H9 (cell line): ENCODE data around the gene LAMC3. TPM values are rescaled to one million over a fixed set of nuclear protein-coding genes. Genes with fewer than 3 reads are reported as not detected.

Experiments
- DNase-seq: peaks from one replicate; pipeline ENCODE4 v3.0.0-alpha.2; 2017
- H2AFZ ChIP-seq: one replicate; pipeline ENCODE4 v1.6.1; 2013; ENCODE audit warnings: mild to moderate bottlenecking, low read length, control low read depth, moderate library complexity
- H2AK5ac ChIP-seq: 2 replicates; pipeline ENCODE4 v1.6.1; 2013; ENCODE audit warnings: low read length, control low read depth, mixed read lengths; ENCODE audit not compliant: insufficient read length
- H2BK120ac ChIP-seq: one replicate; pipeline ENCODE4 v1.6.1; 2013; ENCODE audit warnings: low read depth, mild to moderate bottlenecking, low read length, control low read depth, inconsistent platforms; ENCODE audit not compliant: poor library complexity, severe bottlenecking
- H2BK12ac ChIP-seq: 2 replicates; pipeline ENCODE4 v1.6.1; 2013; ENCODE audit warnings: low read length, control low read depth, mixed read lengths, low read depth; ENCODE audit not compliant: insufficient read length
- H2BK15ac ChIP-seq: 2 replicates; pipeline ENCODE4 v1.6.1; 2013; ENCODE audit warnings: low read depth, low read length, control low read depth
- H2BK20ac ChIP-seq: one replicate; pipeline ENCODE4 v1.6.1; 2013; ENCODE audit warnings: low read depth, mild to moderate bottlenecking, low read length, control low read depth, inconsistent platforms; ENCODE audit not compliant: poor library complexity, severe bottlenecking
- H2BK5ac ChIP-seq: 2 replicates; pipeline ENCODE4 v1.6.1; 2013; ENCODE audit warnings: low read length, control low read depth, mixed read lengths; ENCODE audit not compliant: insufficient read length
- H3K14ac ChIP-seq: 2 replicates; pipeline ENCODE4 v1.6.1; 2013; ENCODE audit warnings: low read length, control low read depth; ENCODE audit not compliant: insufficient read depth
- H3K18ac ChIP-seq: 2 replicates; pipeline ENCODE4 v1.6.1; 2013; ENCODE audit warnings: low read depth, mild to moderate bottlenecking, mixed read lengths, low read length, control low read depth; ENCODE audit not compliant: insufficient read length
- H3K23ac ChIP-seq: 2 replicates; pipeline ENCODE4 v1.6.1; 2013; ENCODE audit warnings: low read length, control low read depth, mixed read lengths, low read depth; ENCODE audit not compliant: insufficient read length
- H3K23me2 ChIP-seq: 2 replicates; pipeline ENCODE4 v1.6.1; 2013; ENCODE audit warnings: low read depth, mild to moderate bottlenecking, mixed read lengths, low read length, control low read depth; ENCODE audit not compliant: insufficient read length, poor library complexity, severe bottlenecking
- H3K27ac ChIP-seq: 2 replicates; pipeline ENCODE4 v1.5.1; 2013; ENCODE audit warnings: low read length, control low read depth, mixed read lengths, low read depth; ENCODE audit not compliant: insufficient read length
- H3K27me3 ChIP-seq: 2 replicates; pipeline ENCODE4 v1.6.1; 2013; ENCODE audit warnings: low read length, control low read depth, inconsistent platforms; ENCODE audit not compliant: insufficient read depth
- H3K4ac ChIP-seq: 2 replicates; pipeline ENCODE4 v1.6.1; 2013; ENCODE audit warnings: low read depth, mild to moderate bottlenecking, control low read depth, inconsistent platforms, low read length, moderate library complexity
- H3K4me1 ChIP-seq: 2 replicates; pipeline ENCODE4 v1.6.1; 2013; ENCODE audit warnings: low read length, control low read depth, inconsistent platforms; ENCODE audit not compliant: insufficient read depth
- H3K4me2 ChIP-seq: 2 replicates; pipeline ENCODE4 v1.6.1; 2013; ENCODE audit warnings: low read length, control low read depth, mixed read lengths; ENCODE audit not compliant: insufficient read length, insufficient read depth
- H3K56ac ChIP-seq: 2 replicates; pipeline ENCODE4 v1.6.1; 2013; ENCODE audit warnings: low read depth, mild to moderate bottlenecking, mixed read lengths, low read length, control low read depth; ENCODE audit not compliant: insufficient read length
- H3K79me1 ChIP-seq: 2 replicates; pipeline ENCODE4 v1.6.1; 2013; ENCODE audit warnings: low read depth, mild to moderate bottlenecking, moderate library complexity, low read length, control low read depth, inconsistent platforms; ENCODE audit not compliant: insufficient read depth, poor library complexity, severe bottlenecking
- H3K79me2 ChIP-seq: 2 replicates; pipeline ENCODE4 v1.6.1; 2013; ENCODE audit warnings: low read length, control low read depth, inconsistent platforms; ENCODE audit not compliant: insufficient read depth
- H3K9ac ChIP-seq: 2 replicates; pipeline ENCODE4 v1.6.1; 2013; ENCODE audit warnings: low read length, control low read depth, mixed read lengths; ENCODE audit not compliant: insufficient read length; ENCODE audit errors: extremely low read depth
- H3K9me3 ChIP-seq: one replicate; pipeline ENCODE4 v1.6.1; 2013; ENCODE audit warnings: low read depth, low read length, inconsistent platforms; ENCODE audit not compliant: control insufficient read depth
- H3T11ph ChIP-seq: one replicate; pipeline ENCODE4 v1.6.1; 2013; ENCODE audit warnings: mild to moderate bottlenecking, low read length, control low read depth, inconsistent platforms
- H4K20me1 ChIP-seq: one replicate; pipeline ENCODE4 v1.6.1; 2013; ENCODE audit not compliant: control insufficient read depth, insufficient read length, insufficient read depth
- H4K5ac ChIP-seq: 2 replicates; pipeline ENCODE4 v1.6.1; 2013; ENCODE audit warnings: low read depth, mild to moderate bottlenecking, mixed read lengths, low read length, control low read depth; ENCODE audit not compliant: insufficient read length
- H4K8ac ChIP-seq: replicated peaks from 2 replicates; pipeline ENCODE4 v1.6.1; 2013; ENCODE audit warnings: low read length, control low read depth, mixed read lengths, low read depth; ENCODE audit not compliant: insufficient read length
- H4K91ac ChIP-seq: 2 replicates; pipeline ENCODE4 v1.6.1; 2013; ENCODE audit warnings: low read depth, mild to moderate bottlenecking, moderate library complexity, mixed read lengths, low read length, control low read depth; ENCODE audit not compliant: insufficient read length
- H3K27ac Mint-ChIP-seq, 3 experiments: 2 replicates in 2 of 3; 3 replicates in 1 of 3; pipeline ENCODE4 v1.8.0; 2020 to 2021; ENCODE audit warnings: mixed read lengths in 3 of 3, mild to moderate bottlenecking in 1 of 3, moderate library complexity in 1 of 3
- H3K27me3 Mint-ChIP-seq: 2 replicates; pipeline ENCODE4 v1.8.0; 2021; ENCODE audit warnings: low read depth, mild to moderate bottlenecking, moderate library complexity, mixed read lengths
- H3K36me3 Mint-ChIP-seq, 3 experiments: 2 replicates in 2 of 3; 3 replicates in 1 of 3; pipeline ENCODE4 v1.8.0; 2020 to 2021; ENCODE audit warnings: low read depth in 3 of 3, mixed read lengths in 3 of 3; ENCODE audit not compliant: insufficient read depth in 1 of 3
- H3K4me1 Mint-ChIP-seq, 2 experiments: 2 replicates each; pipeline ENCODE4 v1.8.0; 2020; ENCODE audit warnings: mixed read lengths in 2 of 2
- H3K4me3 Mint-ChIP-seq, 2 experiments: 2 replicates in 1 of 2; 3 replicates in 1 of 2; pipeline ENCODE4 v1.8.0; 2020 to 2021; ENCODE audit warnings: mild to moderate bottlenecking in 2 of 2, mixed read lengths in 2 of 2, moderate library complexity in 1 of 2
- H3K9me3 Mint-ChIP-seq, 2 experiments: 2 replicates in 1 of 2; 3 replicates in 1 of 2; pipeline ENCODE4 v1.8.0; 2020; ENCODE audit warnings: mild to moderate bottlenecking in 2 of 2, mixed read lengths in 2 of 2, moderate library complexity in 1 of 2
- CTCF ChIP-seq: fragments of 200-600 bp; sonication (generic); conservative IDR thresholded peaks from 3 replicates; pipeline ENCODE4 v1.8.0; 2021; ENCODE audit warnings: antibody characterized with exemption, mild to moderate bottlenecking
- WGBS: extraction: QIAGEN DNeasy Blood & Tissue Kit; methylation state at CpG from one replicate; pipeline ENCODE4 v1.1.7; 2013; ENCODE audit warnings: missing lambda C conversion rate, low lambda C conversion rate, mixed read lengths; ENCODE audit not compliant: insufficient read length; ENCODE audit errors: extremely low coverage; 5-methylcytosine and 5-hydroxymethylcytosine counted together
- total RNA-seq: library from RNA; stranded (reverse); gene quantifications from 2 replicates; pipeline ENCODE4 v1.2.1, GENCODE V29; 2021

Gene LAMC3
- total RNA-seq, 1 experiment from 2014 or later, result 21.7 TPM

GRCh38 chr9:131096269-131097125 lies 87.5 kb downstream of the LAMC3 start, which contains the start of gene AIF1L:
Gene AIF1L, plus strand, starts transcription at chr9:131096531. Its CDS starts 99 bp downstream, at chr9:131096630.
- no peak within 1 kb of the TSS for H4K5ac ChIP-seq
- peak within 1 kb of the TSS; percentile 85 to 95 (median 90); a peak in 6 of 7 replicates for H3K27ac Mint-ChIP-seq
- peak within 1 kb of the TSS; percentile 66 for H3K18ac ChIP-seq
- H3K23me2 ChIP-seq, result peaks cover 3% of the 10 kb centered on the region
- no peak within 1 kb of the TSS for H3T11ph ChIP-seq
- H3K9me3 ChIP-seq, result no peaks in the 10 kb centered on the region
- peaks cover 9 to 27% (median 22%) of the 10 kb centered on the region in 3 experiments; a peak in 6 of 7 replicates for H3K36me3 Mint-ChIP-seq
- H3K79me2 ChIP-seq, result no peaks in the 10 kb centered on the region; the same call in 1 of the 2 replicates
- H2AFZ ChIP-seq, result no peak within 1 kb of the TSS
- peak within 1 kb of the TSS; percentile 78 for H3K9ac ChIP-seq
- no peak within 1 kb of the TSS for H2AK5ac ChIP-seq
- H4K91ac ChIP-seq, result no peak within 1 kb of the TSS
- H3K4ac ChIP-seq, result no peak within 1 kb of the TSS
- H3K9me3 Mint-ChIP-seq, result no peaks in the 10 kb centered on the region; a peak in 1 of 5 replicates
- peak within 1 kb of the TSS; percentile 82 for H3K4me3 Mint-ChIP-seq
- H2BK120ac ChIP-seq, result no peak within 1 kb of the TSS
- peaks cover 23% of the 10 kb centered on the region for H3K27me3 Mint-ChIP-seq
- H3K56ac ChIP-seq, result no peak within 1 kb of the TSS
- peak; percentile 94 for DNase-seq
- no peak within 1 kb of the TSS for H4K8ac ChIP-seq
- H3K4me1 ChIP-seq, result peaks cover 14% of the 10 kb centered on the region; the same call in 1 of the 2 replicates
- H3K23ac ChIP-seq, result no peak within 1 kb of the TSS
- H2BK15ac ChIP-seq, result no peak within 1 kb of the TSS
- H2BK12ac ChIP-seq, result no peak within 1 kb of the TSS
- no peak within 1 kb of the TSS for H2BK5ac ChIP-seq
- no peaks in the 10 kb centered on the region for H3K27me3 ChIP-seq
- H3K14ac ChIP-seq, result peak within 1 kb of the TSS; percentile 90; the same call in 1 of the 2 replicates
- no peaks in the 10 kb centered on the region for H4K20me1 ChIP-seq
- H3K4me2 ChIP-seq, result peak within 1 kb of the TSS; percentile 54
- no peak within 1 kb of the TSS for H3K27ac ChIP-seq
- no peaks in the 10 kb centered on the region for H3K79me1 ChIP-seq
- no CpG with 5 or more reads among the region's 99 CpGs for WGBS
- H3K4me1 Mint-ChIP-seq, result peaks cover 41 to 48% of the 10 kb centered on the region in 2 experiments
- no peak within 1 kb of the TSS for H2BK20ac ChIP-seq
- peak; percentile 48; the same call in 2 of the 3 replicates for TF ChIP-seq CTCF
